Measurements from ENCODE around the gene XYLB.

DNA sequence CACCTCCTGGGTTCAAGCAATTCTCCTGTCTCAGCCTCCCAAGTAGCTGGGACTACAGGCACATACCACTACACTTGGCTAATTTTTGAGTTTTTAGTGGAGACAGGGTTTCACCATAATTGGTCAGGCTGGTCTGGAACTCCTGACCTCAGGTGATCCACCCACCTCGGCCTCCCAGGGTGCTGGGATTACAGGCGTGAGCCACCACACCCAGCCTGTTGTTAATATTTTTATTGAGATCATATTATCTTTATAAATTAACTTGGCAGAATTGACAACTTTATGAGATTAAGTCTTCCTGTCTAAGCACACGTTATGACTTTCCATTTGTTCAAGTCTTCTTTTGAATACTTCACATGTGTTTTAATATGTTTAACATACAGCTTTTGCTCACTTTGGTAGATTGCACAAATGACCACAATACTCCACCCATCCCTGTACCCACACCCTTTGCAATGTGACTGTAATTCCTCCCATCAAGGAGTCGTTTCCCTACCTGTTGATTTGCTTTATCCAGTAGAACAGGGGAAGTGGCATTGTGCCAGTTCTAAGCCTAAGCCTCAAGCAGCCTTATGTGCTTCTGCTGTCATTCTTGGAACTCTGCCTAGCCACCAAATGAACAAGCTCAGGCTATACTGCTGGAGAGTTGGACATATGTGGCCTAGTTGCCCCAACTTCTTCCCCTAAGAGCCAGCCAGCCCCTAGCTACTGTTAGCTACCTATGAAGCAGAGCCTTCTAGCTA lies 8.2 kb downstream of the XYLB start:
- TF ChIP-seq, protein P1, sequence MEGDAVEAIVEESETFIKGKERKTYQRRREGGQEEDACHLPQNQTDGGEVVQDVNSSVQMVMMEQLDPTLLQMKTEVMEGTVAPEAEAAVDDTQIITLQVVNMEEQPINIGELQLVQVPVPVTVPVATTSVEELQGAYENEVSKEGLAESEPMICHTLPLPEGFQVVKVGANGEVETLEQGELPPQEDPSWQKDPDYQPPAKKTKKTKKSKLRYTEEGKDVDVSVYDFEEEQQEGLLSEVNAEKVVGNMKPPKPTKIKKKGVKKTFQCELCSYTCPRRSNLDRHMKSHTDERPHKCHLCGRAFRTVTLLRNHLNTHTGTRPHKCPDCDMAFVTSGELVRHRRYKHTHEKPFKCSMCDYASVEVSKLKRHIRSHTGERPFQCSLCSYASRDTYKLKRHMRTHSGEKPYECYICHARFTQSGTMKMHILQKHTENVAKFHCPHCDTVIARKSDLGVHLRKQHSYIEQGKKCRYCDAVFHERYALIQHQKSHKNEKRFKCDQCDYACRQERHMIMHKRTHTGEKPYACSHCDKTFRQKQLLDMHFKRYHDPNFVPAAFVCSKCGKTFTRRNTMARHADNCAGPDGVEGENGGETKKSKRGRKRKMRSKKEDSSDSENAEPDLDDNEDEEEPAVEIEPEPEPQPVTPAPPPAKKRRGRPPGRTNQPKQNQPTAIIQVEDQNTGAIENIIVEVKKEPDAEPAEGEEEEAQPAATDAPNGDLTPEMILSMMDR (IDR thresholded peaks at IDR 0.05 in 8 of 11, conservative IDR thresholded peaks at IDR 0.05 in 3 of 11): no peak
- no peak for TF ChIP-seq POLR2A (IDR thresholded peaks at IDR 0.05)
